CD4-positive, alpha-beta T cell treated with Interleukin-10 for 1 hour (primary cell): Measurements from ENCODE around the gene MVP.
"Not testable (repeated sequence)": the region's sequence is repeated elsewhere in the genome, so short reads cannot be mapped to it uniquely, and the experiment has no call there.

Source experiments
- DNase-seq: peaks from one replicate; pipeline ENCODE4 v3.0.0-alpha.2; 2020

The MVP gene

GRCh38 chr16:29876217-29876593 is 55.9 kb downstream of the MVP start:
- no peak for DNase-seq

DNA sequence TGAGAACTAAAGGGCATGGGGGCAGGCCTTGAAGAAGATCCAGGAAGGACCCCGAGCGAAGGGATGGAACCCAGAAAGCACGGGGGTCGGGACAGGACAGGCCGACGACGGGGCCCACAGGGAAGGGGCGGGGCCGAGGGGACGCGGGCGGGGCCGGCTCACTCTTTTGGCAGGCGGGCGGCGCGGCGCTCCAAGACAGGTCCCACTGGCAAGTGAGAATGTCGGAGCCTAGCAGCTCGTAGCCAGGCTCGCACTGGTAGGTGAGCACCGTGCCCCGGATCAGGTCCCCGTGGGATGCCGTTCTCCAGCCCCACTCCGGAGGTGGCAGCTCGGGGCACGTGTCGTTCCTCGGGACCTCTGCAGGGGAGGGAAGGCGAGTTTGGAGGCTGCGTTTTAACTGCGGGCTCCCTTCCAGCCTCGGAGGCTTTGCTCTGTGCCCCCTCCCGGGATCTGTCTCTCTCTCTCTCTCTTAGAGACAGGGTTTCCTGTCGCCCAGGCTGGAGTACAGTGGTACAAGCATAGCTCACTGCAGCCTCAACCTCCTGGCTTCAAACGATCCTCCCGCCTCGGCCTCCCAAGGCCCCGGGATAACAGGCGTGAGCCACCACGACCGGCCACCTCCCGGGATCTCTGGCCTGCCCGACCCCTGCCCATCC is 56.5 kb downstream of the MVP start:
- DNase-seq = peak; percentile 29

DNA sequence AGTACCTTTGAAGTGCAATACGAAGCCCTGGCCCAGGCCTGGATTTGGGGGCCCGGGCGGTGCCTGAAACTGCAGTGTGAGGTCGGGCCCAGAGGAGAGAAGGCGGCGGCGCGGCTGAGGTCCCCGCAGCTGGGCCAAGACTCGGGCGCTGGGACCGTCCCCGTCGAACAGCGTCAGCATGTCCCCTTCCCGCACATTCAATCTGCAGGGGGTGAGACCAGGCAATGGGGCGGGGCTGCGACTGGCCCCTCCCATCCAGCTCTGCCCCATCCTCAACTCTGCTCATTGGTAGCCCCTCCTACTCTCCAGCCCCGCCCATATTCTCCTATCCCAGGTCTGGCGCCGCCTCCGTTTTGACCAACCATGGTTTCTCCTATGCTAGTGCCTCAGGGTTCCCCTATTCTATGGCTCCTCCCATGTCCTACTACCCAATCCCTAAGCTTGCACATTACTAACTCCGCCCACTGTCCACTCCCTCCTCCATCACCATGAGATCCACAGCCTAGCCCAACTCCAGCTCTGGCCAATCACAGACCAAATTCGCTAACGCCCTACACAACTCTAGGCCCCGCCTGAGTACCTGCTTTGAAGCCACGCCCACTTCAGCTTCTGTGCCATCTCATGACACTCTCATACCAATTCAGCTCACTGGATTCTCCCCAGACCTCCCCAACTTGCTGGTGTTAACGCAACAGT is 57.2 kb downstream of the MVP start:
- peak; percentile 62 for DNase-seq

GRCh38 chr16:29878172-29878571 is 57.9 kb downstream of the MVP start:
- DNase-seq = no peak

GRCh38 chr16:29881050-29881449 is 60.8 kb downstream of the MVP start:
- no peak for DNase-seq

GRCh38 chr16:29883987-29884386 is 63.7 kb downstream of the MVP start:
- DNase-seq = no peak

GRCh38 chr16:29889372-29889771 is 69.1 kb downstream of the MVP start:
- DNase-seq = not testable (repeated sequence)

DNA sequence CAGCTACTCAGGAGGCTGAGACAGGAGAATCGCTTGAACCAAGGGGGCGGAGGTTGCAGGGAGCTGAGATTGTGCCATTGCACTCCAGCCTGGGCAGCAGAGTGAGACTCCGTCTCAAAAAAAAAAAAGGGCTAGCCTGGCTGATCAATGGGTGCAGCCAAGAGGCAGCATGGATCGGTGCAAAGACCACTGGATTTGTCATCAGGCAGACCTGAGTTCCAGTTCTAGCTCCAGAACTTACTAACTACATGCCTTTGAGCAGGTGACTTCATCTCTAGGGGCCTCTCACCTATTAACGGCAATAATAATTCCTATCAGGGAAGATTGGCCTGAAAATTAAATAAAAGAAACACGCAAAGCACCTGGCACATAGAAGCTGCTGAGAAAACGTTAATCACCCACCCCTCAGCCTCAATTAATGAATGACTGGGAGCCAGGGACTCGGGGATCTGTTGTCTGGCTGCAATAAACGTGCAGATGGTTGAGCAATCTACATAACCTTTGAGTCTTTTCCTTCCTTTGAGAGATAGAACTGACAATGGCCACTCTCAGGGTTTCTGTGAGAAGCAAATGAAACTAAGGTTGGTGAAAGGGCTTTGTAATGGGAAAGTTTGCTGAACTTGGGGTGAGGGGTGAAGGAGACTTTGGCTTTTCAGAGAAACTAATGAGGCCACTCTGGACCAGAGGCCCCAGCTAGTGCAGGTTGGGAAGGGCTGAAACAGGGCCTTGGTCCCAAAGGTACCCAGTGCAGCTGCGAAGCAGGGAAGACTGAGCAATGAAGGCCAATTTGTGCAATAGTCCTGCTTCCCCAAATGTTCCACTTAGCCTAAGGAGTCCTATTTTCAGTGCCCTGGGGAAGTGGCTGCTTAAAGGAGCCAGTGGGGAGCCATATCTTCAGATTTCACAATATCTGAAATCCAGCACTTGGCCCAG is 71.5 kb downstream of the MVP start:
- no peak for DNase-seq

DNA sequence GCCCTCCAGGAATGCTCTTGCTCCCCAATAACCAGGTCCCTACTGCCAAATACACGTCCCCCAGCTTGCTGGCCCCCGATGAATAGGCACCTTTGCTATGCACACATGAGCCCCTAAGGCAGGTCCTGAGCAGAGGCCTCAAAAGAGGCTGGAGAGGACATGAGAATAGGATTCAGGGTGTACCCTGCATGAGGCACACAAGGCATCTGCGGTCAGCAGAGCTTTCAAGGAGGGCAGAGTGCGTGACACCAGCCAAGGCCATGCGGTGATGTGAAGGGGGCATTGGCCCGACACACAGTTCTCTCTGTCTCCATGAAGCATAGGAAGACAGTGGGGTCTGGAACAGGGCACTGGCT is 72.2 kb downstream of the MVP start:
- no peak for DNase-seq

DNA sequence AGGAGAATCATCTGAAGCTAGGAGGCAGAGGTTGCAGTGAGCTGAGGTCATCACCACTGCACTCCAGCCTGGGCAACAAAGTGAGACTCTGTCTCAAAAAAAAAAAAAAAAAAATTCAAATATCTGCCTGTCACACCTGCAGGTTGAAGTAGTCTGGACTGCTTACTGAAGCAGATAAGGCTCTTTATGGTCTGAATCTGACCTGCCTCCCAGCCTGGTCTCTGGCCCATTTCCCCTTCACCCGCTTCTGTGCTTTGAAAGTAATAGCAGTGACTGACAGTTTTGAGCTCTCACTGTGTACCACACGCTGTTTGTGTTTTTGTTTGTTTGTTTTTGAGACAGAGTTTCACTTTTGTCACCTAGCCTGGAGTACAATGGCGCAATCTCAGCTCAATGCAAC is 73.3 kb downstream of the MVP start:
- DNase-seq = no peak

- no peak for DNase-seq
Observed at GRCh38 chr16:29894352-29894751, 74.1 kb downstream of the MVP start.

GRCh38 chr16:29896841-29897240 is 76.6 kb downstream of the MVP start:
- no peak for DNase-seq

DNA sequence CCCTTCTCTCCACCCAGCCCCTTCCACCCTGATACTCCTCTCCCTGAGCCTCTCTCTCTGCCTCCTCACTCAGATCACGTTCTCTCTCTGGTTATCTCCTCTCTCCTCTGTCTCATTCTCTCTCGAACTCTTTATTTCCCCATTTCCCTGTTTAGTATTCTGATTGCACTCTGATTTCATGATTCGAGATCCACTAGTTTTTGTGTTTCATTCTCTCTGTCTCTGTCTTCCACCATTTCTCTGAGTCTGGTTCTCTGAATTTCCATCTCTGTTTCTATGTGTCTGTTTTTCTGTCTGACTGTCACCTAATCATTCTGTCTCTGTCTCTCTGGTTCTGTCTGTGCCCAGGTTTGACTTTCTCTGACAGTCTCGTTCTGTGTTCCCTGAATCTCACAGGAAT is 77.1 kb downstream of the MVP start:
- no peak for DNase-seq
